Femur (tissue), 1 donor: ENCODE measurements around the gene TC2N.
"Not testable (repeated sequence)": the region's sequence is repeated elsewhere in the genome, so short reads cannot be mapped to it uniquely, and the experiment has no call there.

Experiments
- DNase-seq: peaks from one replicate; pipeline ENCODE4 v3.0.0-alpha.2; 2017

Gene TC2N

DNA sequence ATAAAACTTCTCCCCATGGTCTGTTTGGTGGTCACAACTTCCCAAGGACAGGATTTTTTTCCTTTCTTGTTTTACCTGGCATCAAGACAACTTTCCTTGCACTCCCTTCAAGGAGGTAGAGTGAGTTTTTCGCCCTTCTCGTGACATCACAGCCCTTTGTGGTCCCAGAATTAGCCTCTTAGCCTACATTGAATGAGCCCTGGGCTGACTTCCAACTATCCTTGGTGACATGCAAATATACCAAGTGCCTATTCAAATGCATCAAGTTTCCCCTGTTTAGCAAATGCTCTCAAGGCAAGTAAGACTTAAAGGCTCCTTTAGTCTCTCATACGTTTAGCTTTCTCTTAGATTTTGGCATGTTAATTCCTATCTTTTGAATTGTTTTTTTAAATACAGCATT lies 36.6 kb downstream of the TC2N start:
- no peak for DNase-seq

DNA sequence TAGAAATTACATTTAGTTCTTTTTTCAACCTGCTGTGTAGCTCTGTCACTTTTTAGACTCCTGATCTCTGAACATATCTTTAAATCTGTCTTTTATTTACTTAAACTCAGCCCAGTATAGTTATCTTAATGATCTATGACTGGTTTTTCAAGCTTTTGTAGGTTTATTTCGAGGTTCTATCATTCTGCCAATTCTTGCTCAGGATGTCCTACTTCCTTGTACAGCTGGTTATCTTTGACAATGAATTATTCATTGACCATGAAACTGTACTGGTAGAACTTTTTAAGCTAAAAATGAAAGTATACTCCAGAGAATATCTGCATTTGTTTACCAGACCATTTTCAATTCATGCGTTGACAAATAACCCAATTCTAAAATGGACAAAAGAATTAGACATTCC lies 37.8 kb downstream of the TC2N start:
- no peak for DNase-seq

DNA sequence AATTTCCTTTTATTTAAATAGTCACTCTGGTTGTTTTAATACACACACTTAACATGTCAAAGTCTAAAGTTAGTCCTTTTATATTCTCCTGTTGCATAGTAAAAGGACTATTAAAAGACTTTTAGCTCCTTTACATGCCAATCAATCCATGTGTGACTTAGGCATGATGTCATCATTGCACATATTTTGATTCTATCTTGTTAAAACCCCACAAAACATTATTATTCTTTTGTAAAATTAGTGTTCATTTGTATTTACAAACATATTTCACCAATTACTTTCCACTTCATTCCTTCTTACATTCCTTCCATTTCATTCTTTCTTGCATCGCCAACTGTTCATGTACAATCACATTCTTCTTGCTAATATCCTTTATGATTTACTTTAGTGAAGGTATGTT lies 39.6 kb downstream of the TC2N start:
- no peak for DNase-seq

DNA sequence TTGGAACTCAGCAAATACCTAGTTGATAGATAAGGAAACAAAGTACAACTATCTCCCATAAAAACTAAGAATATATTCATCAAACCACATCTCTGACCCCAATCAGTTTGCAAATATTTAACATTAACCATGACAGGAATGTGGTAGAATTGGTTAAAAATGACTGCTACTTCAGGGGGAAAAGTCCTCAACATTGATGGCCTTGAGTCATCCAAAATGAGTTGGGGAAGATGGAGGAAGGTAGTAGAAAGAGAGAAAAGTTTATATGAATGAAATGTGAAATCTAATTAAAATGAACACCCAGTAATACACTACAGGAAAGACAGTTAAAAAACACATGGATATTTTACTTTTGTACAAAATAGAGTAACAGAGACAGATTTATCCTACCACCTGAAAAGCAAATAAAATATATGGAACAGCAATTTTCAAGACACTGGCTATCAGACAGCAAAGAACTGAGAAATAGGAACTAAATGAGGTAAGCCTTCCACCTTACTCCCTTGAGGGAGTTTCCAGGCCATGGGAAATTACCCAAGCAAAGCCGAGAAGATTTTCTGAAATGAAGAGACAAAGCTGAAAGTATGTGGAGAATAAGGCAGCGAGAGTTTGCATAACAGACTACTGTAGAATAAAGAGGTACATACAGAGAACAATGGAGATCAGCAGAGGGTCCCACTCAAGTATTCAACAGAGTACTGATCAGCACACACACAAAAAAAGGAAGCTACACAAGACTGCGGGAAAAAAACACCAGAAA lies 49.6 kb downstream of the TC2N start:
- DNase-seq: no peak

DNA sequence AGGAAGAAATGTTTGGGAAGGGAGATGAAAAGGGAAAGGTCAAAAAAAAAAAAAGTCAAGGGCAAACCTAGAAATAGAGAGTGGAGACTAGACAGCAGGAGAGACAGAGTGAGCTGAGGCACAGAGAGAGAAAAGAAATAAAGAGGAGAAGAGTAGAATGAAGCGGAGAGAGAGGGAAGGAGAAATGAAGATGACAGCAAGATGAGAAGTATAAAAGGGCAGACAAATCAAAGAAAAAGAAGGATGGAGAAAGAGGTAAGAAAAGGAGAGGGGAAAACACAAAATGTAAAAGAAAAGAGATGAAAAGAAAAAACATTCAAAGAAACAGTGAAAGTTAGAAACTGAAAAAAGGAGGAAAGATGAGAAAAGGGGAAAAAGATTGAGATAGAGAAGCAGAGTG lies 53.0 kb downstream of the TC2N start:
- DNase-seq: no peak

DNA sequence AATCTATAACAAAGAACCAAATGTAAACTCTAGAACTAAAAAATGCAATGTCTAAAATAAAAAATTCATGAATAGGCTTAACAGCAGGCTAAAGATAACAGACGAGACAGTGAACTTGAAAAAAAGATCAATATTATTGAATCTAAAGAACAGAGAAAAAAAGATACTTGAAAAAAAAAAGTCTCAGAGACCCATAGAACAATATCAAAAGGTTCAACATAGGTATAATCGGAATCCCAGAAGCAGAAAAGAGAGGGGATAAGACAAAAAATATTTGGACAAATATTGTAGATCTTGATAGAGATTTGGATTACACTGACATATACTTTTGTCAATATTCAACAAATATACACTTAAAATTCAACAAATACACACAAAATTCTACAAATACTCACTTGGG lies 56.6 kb downstream of the TC2N start:
- DNase-seq: no peak

DNA sequence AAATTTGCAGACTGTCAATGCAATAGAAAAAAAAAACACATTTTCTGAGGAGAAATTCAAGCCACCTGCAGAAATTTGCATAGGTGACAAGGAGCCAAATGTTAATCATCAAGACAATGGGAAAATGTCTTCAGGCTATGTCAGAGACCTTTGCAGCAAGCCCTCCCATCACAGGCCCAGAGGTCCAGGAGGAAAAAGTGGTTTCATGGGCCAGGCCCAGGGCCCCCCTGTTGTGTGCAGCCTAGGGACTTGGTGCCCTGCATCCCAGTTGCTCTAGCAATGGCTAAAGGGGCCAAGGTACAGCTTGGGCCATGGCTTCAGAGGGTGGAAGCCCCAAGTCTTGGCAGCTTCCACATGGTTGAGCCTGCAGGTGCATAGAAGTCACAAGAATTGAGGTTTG lies 60.6 kb downstream of the TC2N start:
- DNase-seq: no peak

DNA sequence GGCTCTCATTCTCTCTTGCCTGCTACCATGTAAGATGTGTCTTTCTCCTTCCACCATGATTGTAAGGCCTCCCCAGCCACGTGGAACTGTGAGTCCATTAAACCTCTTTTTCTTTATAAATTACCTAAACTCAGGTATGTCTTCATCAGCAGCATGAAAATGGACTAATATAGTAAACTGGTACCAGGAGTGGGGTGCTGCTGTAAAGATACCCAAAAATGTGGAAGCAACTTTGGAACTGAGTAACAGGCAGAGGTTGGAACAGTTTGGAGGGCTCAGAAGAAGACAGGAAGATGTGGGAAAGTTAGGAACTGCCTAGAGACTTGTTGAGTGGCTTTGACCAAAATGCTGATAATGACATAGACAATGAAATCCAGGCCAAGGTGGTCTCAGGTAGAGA lies 61.2 kb downstream of the TC2N start:
- DNase-seq: not testable (repeated sequence)

DNA sequence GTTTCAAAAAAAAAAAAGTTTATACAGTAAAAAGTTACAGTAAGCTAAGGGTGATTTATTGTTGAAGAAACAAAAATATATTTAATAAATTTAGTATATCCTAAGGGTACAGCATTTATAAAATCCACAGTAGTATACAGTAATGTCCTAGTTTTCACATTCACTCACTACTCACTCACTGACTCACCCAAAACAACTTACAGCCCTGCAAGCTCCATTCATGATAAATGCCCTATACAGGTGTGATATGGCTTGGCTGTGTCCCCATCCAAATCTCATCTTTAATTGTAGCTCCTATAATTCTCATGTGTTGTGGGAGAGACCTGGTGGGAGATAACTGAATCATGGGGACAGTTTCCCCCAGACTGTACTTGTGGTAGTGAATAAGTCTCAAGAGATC lies 61.7 kb downstream of the TC2N start:
- no peak for DNase-seq

DNA sequence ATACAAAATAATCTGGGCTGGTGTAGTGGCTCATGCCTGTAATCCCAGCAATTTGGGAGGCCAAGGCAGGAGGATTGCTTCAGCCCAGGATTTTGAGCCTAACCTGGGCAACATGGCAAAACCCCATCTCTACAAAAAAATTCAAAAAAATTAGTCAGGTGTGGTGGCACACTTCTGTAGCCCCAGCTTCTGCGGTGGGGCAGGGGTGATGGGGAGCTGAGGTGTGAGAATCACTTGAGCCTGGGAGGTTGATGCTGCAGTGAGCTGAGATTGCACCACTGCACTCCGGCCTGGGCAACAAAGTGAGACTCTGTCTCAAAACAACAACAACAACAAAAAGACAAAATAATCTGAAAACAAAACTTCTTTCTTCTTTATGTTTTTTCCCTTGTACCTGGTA lies 66.0 kb downstream of the TC2N start:
- no peak for DNase-seq

DNA sequence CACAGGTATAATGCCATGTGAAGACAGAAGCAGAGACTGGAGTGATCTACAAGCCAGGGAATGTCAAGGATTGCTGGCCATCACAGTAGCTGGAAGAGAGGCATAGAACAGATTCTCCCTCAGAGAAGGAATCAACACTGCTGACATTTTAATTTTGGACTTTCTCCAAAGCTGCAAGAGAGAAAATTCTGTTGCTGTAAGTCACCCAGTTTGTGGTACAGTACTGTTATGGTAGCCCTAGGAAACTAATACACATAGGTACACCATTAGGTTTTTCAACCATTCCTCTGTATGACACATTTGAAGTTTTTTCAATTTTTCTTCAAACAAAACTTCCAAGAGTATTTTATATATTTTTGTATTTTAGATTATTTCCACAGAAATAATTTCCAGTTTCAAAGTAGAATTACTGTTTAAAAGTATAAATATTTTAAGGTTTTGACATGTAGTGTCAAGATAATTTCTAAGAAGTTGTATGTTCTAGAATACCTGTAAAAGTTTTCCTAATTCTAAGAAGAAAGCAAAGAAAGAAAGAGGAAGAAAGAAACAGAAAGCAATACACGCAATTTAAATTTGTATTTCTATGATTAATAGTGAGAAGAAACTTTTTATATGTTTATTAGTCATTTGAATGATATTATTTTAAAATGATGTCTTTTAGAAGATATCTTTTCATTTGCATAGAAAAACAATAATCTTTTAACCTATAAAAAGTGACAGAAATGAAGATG lies 70.6 kb downstream of the TC2N start:
- no peak for DNase-seq

DNA sequence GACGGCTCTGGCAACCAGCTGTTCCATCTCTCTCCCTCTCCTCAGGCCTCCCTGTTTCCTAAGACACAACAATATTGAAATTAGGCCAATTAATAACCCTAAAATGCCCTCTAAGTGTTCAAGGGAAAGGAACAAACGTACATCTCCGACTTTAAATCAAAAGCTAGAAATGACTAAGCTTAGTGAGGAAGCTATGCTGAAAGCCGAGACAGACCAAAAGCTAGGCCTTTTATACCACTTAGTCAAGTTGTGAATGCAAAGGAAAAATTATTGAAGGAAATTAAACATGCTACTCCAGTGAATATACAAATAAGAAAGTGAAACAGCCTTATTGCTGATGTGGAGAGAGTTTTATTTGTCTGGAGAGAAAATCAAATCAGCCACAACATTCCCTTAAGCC lies 73.6 kb downstream of the TC2N start:
- no peak for DNase-seq

DNA sequence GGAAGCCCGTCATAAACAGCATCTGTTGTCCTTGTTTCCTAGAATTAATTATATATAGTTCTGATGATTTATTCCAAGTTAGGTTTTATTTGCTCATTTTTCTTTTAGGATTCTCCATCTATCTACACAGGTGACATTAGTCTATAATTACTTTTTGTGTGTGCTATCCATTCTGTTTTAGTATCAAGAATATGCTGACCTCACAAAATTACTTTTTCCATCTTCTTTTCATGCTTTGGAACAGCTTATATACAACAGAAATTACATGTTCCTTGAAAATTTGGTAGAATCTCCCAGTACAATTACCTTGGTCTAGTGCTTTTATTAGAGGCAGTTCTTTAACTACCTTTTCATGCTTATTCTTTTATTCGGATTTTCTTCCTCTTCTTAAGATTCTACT lies 81.1 kb downstream of the TC2N start:
- DNase-seq: no peak

DNA sequence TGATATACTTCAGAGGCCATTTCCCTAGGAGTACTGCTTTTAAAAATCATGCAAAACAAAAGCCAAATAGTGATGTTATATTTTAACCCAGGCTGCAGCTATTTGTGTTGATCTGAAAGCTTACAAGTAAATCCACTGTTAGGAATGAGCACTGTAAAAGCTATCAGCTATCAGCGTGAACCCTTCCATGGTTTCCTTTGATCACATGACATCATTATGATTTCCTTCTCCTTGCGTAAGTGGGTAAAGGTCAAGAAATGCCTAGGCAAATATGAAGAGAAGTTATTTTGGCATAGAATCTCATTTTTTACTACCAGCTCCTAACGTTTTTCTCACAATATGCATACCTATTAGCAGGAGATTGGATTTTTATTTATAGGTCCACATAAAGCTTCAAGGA lies 86.9 kb downstream of the TC2N start:
- no peak for DNase-seq

DNA sequence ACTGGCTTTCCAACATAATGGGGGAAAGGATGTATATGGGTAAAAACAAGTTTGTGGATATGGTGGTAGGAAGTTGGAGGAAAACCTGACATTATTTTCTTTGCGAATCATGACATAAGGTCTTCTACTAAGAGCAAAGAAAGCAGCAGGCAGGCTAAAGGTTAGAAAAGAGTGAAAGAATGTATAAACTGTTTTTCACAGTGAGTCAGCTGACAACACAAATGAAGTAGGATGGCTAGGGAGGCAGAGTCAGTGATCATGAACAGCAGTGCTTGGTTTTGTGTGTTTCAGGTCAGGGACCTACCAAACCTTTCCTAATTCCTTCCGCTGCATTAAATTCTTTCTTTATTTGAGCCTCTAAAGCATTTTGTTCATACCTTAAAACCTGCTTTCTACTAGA lies 89.1 kb downstream of the TC2N start:
- no peak for DNase-seq

DNA sequence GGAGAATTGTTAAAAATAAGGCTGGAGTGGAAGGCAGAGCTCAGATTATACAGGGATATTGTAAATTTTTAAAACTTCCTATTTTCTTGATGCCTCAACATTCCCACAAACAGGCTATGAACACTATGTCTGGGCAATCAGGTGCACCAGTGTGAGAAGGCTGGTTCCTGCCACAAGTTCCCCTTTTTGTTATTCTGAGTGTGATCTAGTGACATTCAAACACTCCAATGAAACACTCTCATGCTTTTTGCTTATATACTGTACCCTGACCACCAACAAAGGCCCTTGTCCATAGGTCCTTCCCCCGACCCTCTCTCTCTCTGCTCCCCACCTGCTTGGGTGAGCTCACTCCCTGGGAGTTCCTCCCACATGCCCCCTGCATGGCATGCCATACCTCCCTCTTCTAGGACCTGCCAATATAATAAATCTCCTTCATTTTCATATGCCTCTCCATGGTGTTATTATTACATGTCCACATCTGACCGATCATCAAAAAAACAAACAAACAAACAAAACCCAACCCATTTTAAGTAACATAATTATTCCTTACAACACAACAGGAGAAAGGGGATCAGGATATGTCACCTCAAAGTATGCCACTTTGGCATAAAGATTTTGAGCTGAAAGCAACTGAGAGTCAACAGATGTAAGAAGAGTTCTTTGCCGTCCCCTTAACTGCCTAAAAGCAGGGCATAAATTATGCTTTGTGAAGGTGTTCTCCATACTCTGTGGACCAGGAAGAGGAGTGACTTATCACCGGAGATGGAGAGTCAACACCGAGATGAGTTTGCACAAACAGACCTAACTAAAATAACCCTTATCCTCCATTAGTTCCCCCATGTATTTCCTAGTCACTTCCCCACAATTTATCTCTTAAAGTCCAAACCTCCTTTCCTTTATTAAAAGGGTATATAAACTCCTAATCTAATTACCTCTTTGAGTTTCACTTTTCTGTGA lies 92.9 kb downstream of the TC2N start:
- no peak for DNase-seq

DNA sequence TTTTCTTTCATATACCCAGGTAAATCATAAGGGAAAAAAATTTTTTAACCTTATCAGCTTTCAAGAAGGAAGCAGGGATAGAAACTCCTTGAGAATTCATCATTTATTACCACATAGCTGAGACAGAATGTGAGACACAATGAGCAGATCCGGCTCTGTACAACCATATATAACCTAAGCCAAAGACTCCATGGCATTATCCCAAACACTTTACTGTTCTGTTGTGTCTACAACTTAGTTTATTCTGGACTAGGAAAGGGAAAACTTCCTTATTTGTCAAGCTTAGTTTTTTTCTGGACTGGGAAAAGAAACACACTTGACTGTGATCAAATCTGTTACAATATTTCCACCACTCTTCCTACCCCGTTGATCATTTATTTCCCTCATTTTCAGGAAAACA lies 97.2 kb downstream of the TC2N start:
- no peak for DNase-seq

DNA sequence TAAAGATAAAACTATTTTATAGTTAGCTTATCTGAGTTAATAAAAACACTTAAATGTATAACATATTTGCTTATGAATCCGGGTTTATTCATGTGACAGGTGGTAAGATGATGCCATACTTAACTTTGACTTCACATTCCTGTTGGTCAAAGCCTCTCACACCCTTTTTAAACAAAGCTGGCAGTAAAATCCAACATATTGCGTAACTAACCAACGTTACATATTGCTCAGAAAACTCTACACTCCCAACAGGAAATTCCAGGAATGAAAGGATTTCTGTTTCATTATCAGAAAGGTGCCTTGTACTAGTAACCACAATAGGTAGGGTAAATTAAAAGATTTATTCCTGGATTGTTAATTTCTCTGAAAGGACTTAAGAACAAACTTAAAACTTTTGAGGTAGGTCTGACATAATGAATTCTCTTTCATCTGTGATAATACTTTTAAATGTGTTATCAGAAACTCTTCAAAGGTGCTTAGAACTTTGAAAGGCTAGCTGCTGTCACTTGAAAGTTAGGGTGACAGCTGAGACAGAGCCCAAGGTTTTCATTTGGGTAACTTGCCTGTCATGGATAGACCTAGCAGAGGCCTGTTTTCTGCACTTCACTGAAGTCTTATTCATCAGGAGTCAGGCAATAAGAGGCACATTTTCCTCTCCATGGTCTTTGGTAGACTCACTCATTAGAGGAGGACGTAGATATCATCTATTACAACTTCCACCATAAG lies 111.6 kb downstream of the TC2N start:
- no peak for DNase-seq

DNA sequence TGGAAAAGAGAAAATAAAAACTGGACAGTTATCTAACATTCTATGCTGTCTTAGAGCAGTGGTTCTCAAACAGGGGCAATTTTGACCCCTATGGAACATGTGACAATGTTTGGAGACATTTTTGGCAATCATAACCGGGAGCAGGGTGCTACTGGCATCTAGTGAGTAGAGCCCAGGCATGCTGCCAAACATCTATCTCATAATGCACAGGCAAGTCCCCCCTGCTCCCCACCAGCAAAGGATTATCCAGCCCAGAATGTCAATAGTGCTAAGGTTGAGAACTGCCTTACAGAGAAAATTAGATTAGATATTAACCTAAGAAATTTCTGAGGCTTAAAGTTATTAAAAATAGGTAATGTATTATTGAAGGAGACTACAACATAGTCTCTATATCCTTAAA lies 112.5 kb downstream of the TC2N start:
- DNase-seq: no peak

DNA sequence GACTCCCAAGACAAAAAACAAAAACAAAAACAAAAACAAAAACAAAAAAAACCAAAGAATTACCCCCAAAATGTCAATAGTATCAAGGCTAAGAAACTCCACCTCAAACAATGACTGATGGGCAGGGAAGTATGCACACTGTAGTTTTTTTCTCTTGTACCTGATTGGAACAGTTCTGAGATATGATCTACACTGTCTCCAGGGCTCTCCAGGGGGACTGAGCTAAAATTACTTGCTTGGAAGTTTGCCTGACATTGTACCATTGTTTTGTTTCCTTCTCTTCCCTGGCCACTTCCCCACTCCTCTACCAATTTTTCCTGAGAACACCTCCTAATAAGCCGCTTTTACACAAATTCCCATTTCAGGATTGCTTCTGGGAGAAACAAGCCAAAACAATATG lies 113.2 kb downstream of the TC2N start:
- DNase-seq: no peak

DNA sequence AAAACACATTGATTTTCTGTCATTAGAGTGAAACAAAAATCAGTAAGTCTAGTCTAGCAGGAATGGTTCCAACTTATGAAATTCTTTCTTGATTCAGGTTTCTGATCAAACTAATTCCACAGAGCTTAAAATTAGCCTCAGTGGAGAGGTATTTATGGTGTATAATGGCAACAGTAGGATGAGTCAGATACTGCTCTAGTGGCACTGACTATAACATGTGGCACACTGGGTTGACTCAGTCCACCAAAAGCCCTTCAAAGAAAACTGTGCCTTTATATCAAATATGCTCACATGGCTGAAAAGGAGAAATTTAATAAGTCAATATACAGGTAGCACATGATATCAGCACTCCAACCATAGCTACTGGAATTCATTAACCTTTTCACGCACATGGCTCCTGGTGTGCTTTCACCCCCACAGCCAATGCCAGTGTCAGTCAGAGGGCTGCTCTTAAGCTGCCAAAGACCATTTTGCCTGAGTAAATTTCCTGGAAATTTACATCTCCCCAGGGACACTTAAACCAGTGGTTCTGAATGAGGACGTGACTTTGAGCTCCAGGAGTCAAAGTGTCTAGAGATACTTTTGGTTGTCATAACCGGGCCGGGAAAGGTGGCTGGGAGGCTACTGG lies 113.7 kb downstream of the TC2N start:
- DNase-seq: no peak

DNA sequence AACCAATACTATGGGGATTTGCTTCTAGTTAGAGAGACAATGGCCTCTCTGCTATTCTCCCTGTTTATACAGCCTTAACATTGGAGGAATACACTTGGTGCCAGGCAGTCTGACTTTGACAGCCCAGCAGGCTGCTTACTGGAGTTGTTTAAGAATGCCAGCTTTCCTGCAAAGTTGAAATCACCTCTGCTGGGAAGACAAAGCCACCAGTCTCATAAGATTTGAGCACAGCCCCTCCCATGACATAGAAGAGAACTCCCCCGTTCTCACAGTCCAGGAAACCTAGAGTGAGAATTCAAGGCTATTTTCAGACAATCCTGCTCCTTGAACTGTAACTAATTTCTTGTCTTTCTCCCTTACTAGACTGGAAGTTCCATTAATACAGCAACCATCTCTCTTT lies 114.4 kb downstream of the TC2N start:
- no peak for DNase-seq
